ENCODE results near the gene APEH. TPM values are rescaled to one million over a fixed set of nuclear protein-coding genes. Genes with fewer than 3 reads are reported as not detected.
A peak's percentile ranks its signal among the peaks of the same experiment; 100 is the strongest.

Gene APEH
- total RNA-seq = 10 to 100 TPM; 76.7 to 94.5 TPM
- polyA plus RNA-seq (ENCODE audit: insufficient read depth, low read depth, low replicate concordance) = 72.3 TPM
- long read RNA-seq, donor 1, transcript APEH-201 (22 exons, 3,220 nt) = major isoform, 22 of 33 reads
- long read RNA-seq, donor 1, partial matches to known transcripts = 11 of 33 reads
- long read RNA-seq, donor 1, other reads (novel, unspliced or antisense) = 0 of 33 reads
- long read RNA-seq, donor 2, transcript APEH-201 (22 exons, 3,220 nt) = major isoform, 8 of 8 reads
- long read RNA-seq, donor 2, partial matches to known transcripts = 0 of 8 reads
- long read RNA-seq, donor 2, other reads (novel, unspliced or antisense) = 0 of 8 reads

DNA sequence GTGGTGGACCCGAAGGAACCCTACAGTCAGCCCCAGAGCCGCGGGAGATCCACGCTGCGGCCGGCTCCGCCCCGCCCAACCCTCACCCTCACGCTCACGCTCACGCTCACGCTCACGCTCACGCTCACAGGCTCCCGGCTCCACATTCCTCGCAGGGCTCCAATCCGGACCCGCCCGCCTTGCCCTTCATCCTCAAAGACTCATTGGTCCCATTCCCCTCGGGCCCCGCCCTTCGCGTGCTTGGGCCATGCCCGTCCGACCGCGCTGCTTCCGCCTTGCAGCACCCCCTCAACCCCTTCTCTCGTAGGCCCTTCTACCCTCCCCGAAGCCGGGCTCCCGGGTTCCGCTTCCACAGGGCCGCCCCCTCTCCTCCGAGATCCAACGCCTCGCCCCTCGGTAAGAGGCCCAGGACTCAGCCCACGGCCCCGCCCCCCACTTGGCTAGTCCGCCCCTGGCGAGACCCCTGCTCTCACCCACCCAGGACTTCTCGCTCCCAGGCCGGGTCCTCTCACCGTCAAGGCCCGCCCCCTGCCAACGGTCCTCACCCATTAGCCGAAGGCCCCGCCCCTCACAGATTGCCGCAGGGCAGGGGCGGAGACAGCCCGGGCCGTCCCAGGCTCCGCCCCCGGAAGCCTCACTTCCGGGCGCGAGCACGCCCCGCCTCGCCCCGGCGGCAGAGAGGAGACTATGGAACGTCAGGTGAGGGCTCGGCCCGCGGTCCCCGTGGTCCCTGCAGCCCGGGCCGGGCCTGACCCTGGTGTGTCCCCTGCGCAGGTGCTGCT, at the start of gene APEH:
Gene APEH (plus strand): TSS at position 637 of the 782 bp plus-strand sequence. CDS start 51 bp downstream, at position 688.
- TF ChIP-seq, protein P1, sequence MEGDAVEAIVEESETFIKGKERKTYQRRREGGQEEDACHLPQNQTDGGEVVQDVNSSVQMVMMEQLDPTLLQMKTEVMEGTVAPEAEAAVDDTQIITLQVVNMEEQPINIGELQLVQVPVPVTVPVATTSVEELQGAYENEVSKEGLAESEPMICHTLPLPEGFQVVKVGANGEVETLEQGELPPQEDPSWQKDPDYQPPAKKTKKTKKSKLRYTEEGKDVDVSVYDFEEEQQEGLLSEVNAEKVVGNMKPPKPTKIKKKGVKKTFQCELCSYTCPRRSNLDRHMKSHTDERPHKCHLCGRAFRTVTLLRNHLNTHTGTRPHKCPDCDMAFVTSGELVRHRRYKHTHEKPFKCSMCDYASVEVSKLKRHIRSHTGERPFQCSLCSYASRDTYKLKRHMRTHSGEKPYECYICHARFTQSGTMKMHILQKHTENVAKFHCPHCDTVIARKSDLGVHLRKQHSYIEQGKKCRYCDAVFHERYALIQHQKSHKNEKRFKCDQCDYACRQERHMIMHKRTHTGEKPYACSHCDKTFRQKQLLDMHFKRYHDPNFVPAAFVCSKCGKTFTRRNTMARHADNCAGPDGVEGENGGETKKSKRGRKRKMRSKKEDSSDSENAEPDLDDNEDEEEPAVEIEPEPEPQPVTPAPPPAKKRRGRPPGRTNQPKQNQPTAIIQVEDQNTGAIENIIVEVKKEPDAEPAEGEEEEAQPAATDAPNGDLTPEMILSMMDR (IDR thresholded peaks at IDR 0.05) = no peak
- TF ChIP-seq POLR2A (IDR thresholded peaks at IDR 0.05) = peak; percentile 54
- Histone ChIP-seq H3K9me3 (no peaks in the 10 kb centered on the region), H3K27ac (peak within 1 kb of the TSS; percentile 73 to 88), H3K27me3 (no peaks in the 10 kb centered on the region), H3K36me3 (ENCODE audit: low read depth, missing control alignments) (no peaks in the 10 kb centered on the region), H3K4me1 (peaks cover 12% of the 10 kb centered on the region), H3K4me3 (peak within 1 kb of the TSS; percentile 78 to 82)
- peak; percentile 97 for DNase-seq
- intact Hi-C loops (cut with DNase I; ENCODE audit: low total_unique reads) = loop anchor here (10.0 kb wide), 1 partner anchor 129 kb away; no protein-coding TSS in a partner anchor
- WGBS, 2 donors = 1% methylated on average over 28 to 48 of the region's 71 CpGs

DNA sequence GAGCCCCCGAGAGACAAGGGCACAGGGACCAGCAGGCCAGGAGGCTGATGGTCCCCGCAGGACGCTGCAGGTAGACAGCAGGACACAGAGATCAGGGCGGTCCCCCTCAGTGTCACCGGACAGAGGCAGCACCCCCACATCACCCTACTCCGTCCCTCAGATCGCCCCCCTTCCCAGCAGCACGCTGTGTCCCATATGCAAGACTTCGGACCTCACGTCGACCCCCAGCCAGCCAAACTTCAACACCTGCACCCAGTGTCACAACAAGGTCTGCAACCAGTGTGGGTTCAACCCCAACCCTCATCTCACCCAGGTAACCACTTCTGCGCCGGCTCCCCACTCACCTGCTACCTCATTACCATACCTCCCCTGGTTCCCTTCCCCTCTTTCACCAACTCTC, 49.1 kb upstream of the APEH start:
- DNase-seq = no peak
- intact Hi-C loops (cut with DNase I; ENCODE audit: low total_unique reads) = no loop called here
- TF ChIP-seq, protein P1 (IDR thresholded peaks at IDR 0.05) = no peak
- TF ChIP-seq POLR2A (IDR thresholded peaks at IDR 0.05) = no peak
- Histone ChIP-seq H3K36me3 (ENCODE audit: low read depth, missing control alignments) (no peaks in the 10 kb centered on the region), H3K9me3 (no peaks in the 10 kb centered on the region), H3K4me1 (no peaks in the 10 kb centered on the region), H3K27me3 (no peaks in the 10 kb centered on the region), H3K27ac (no peak overlapping the region), H3K4me3 (no peak overlapping the region)
- WGBS, 2 donors = 92 to 100% methylated on average over 6 to 13 of the region's 13 CpGs

DNA sequence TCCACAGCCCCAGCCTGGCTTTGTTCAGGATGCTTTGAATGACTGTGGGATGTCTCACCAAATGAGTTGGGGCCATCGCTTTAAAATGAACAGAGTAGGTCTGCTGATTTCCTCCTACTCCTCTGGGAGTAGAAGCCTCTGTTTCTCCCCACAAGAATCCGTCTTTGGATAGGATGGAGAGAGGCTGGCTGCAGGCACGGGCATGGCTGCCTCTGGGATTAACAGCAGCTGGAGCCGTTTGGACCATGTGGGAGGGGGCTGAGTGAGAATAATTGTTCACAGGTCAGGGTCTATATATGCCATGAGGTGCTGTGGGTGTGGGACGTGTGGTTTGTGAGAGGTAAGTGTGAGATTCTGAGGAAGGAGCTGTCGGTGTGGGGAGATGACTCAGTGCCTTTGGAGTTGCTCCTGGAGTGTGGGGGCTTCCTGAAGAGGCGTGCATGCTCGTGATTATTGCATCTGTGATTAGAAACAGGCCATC, 48.0 kb upstream of the APEH start:
- no peak for DNase-seq
- Histone ChIP-seq H3K4me1 (no peaks in the 10 kb centered on the region), H3K4me3 (no peak overlapping the region), H3K27me3 (no peaks in the 10 kb centered on the region), H3K27ac (no peak overlapping the region), H3K9me3 (no peaks in the 10 kb centered on the region), H3K36me3 (ENCODE audit: low read depth, missing control alignments) (no peaks in the 10 kb centered on the region)
- TF ChIP-seq POLR2A (IDR thresholded peaks at IDR 0.05) = no peak
- TF ChIP-seq, protein P1 (IDR thresholded peaks at IDR 0.05) = no peak
- WGBS, 2 donors = 73 to 79% methylated on average over 8 of the region's 8 CpGs
- intact Hi-C loops (cut with DNase I; ENCODE audit: low total_unique reads) = no loop called here

DNA sequence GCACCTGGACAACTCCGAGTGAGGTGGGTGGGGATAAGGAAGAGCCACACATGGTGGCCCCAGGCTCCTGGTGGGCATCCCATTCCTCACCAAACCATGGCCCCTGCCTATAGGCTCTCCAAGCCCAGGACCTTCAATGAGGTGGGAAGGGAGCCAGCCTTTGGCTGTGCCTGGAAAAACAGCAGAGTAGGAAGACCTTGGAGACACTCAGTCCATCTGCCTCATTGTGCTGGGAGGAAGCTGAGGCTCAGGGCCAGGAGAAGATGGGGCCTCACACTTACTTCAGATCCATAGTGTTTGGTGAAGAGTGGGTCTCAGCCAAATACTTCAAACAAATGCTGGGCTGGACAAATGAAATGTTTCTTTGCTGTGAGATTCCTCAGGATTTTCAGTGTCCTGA, 47.4 kb upstream of the APEH start:
- Histone ChIP-seq H3K4me1 (no peaks in the 10 kb centered on the region), H3K9me3 (no peaks in the 10 kb centered on the region), H3K27me3 (no peaks in the 10 kb centered on the region), H3K27ac (no peak overlapping the region), H3K4me3 (no peak overlapping the region), H3K36me3 (ENCODE audit: low read depth, missing control alignments) (no peaks in the 10 kb centered on the region)
- no peak for DNase-seq
- intact Hi-C loops (cut with DNase I; ENCODE audit: low total_unique reads) = no loop called here
- 88 to 100% methylated on average over 1 of the region's 1 CpG for WGBS, 2 donors
- no peak for TF ChIP-seq POLR2A (IDR thresholded peaks at IDR 0.05)
- TF ChIP-seq, protein P1 (IDR thresholded peaks at IDR 0.05) = no peak

All from testis (tissue), 5 donors.